Hepatocyte (in vitro differentiated cells): Measurements from ENCODE around the gene SOX13. TPM values are rescaled to one million over a fixed set of nuclear protein-coding genes. Genes with fewer than 3 reads are reported as not detected.

Experiments used
- DNase-seq: peaks from one replicate; pipeline ENCODE4 v3.0.0-alpha.2; 2016; ENCODE audit warnings: low spot score
- H2AFZ ChIP-seq: fragments of 200-600 bp; sonication (generic); 2 replicates; pipeline ENCODE4 v1.6.0; 2016; ENCODE audit warnings: antibody characterized with exemption, mild to moderate bottlenecking
- H3K27ac ChIP-seq: fragments of 200-600 bp; sonication (generic); 2 replicates; pipeline ENCODE4 v1.5.1; 2016; ENCODE audit warnings: mild to moderate bottlenecking
- H3K27me3 ChIP-seq: fragments of 200-600 bp; sonication (generic); 2 replicates; pipeline ENCODE4 v1.6.1; 2016
- H3K36me3 ChIP-seq: fragments of 200-600 bp; sonication (generic); replicated peaks from 2 replicates; pipeline ENCODE4 v1.5.1; 2016; ENCODE audit warnings: low read depth; ENCODE audit not compliant: insufficient read depth
- H3K4me1 ChIP-seq: fragments of 200-600 bp; sonication (generic); 2 replicates; pipeline ENCODE4 v1.5.1; 2016; ENCODE audit warnings: mild to moderate bottlenecking, moderate library complexity; ENCODE audit not compliant: insufficient read depth
- H3K4me2 ChIP-seq: fragments of 200-600 bp; sonication (generic); 2 replicates; pipeline ENCODE4 v1.6.0; 2016
- H3K4me3 ChIP-seq: fragments of 200-600 bp; sonication (generic); 2 replicates; pipeline ENCODE4 v1.5.1; 2016; ENCODE audit warnings: mild to moderate bottlenecking
- H3K79me2 ChIP-seq: fragments of 200-600 bp; sonication (generic); 2 replicates; pipeline ENCODE4 v1.6.0; 2017; ENCODE audit warnings: mild to moderate bottlenecking
- H3K9me2 ChIP-seq: fragments of 200-600 bp; sonication (generic); replicated peaks from 2 replicates; pipeline ENCODE4 v1.6.0; 2017; ENCODE audit warnings: mild to moderate bottlenecking; ENCODE audit not compliant: insufficient read depth
- H3K9me3 ChIP-seq: fragments of 200-600 bp; sonication (generic); 2 replicates; pipeline ENCODE4 v1.5.1; 2016; ENCODE audit warnings: low read depth, mild to moderate bottlenecking
- H4K20me1 ChIP-seq: fragments of 200-600 bp; sonication (generic); 2 replicates; pipeline ENCODE4 v1.6.0; 2016; ENCODE audit warnings: mild to moderate bottlenecking; ENCODE audit not compliant: insufficient read depth, poor library complexity, severe bottlenecking
- CTCF ChIP-seq: fragments of 200-600 bp; sonication (generic); IDR thresholded peaks from 2 replicates; pipeline ENCODE4 v1.5.1; 2016; ENCODE audit warnings: antibody characterized with exemption, mild to moderate bottlenecking; ENCODE audit not compliant: poor library complexity
- EZH2 ChIP-seq: fragments of 200-600 bp; sonication (generic); IDR thresholded peaks from 2 replicates; pipeline ENCODE4 v1.6.1; 2016; ENCODE audit warnings: antibody characterized with exemption, mild to moderate bottlenecking, borderline replicate concordance
- EZH2phosphoT487 ChIP-seq: fragments of 200-600 bp; sonication (generic); IDR thresholded peaks from one replicate; pipeline ENCODE4 v1.6.1; 2018; ENCODE audit warnings: antibody characterized with exemption, mild to moderate bottlenecking, low read depth, moderate library complexity; ENCODE audit not compliant: unreplicated experiment, severe bottlenecking
- WGBS: methylation state at CpG from one replicate; pipeline ENCODE4 v1.1.6; 2016; ENCODE audit warnings: low lambda C conversion rate; ENCODE audit errors: missing lambda C conversion rate; 5-methylcytosine and 5-hydroxymethylcytosine counted together
- polyA plus RNA-seq: library from polyadenylated mRNA; unstranded; fragments of >200 nt; fragmentation: Nextera tagmentation; extraction: Ambion mirVana; gene quantifications from 2 replicates; pipeline ENCODE4 v1.2.1, GENCODE V29; 2016
- total RNA-seq: library from RNA; depleted of rRNA; stranded (reverse); fragments of >200 nt; gene quantifications from 2 replicates; pipeline ENCODE4 v1.2.3, GENCODE V29; 2014

The SOX13 gene
- total and polyA plus RNA-seq, 2 experiments from 2014 or later: 11.9 to 22.3 TPM

- Histone ChIP-seq H3K4me3 (no peak overlapping the region), H3K79me2 (no peaks in the 10 kb centered on the region), H3K4me1 (no peaks in the 10 kb centered on the region), H3K27ac (no peak overlapping the region), H3K27me3 (no peaks in the 10 kb centered on the region), H3K4me2 (no peak overlapping the region), H3K9me2 (no peaks in the 10 kb centered on the region), H2AFZ (no peak overlapping the region), H3K9me3 (no peaks in the 10 kb centered on the region), H4K20me1 (no peaks in the 10 kb centered on the region), H3K36me3 (no peaks in the 10 kb centered on the region)
- DNase-seq: no peak
- WGBS: 59% methylated on average over 1 of the region's 1 CpG
- TF ChIP-seq EZH2: no peak
- TF ChIP-seq EZH2phosphoT487: no peak
- TF ChIP-seq CTCF: no peak
These were observed 39.6 kb upstream of the SOX13 start for GRCh38 chr1:204033306-204033705.

GRCh38 chr1:204036882-204037655 lies 35.8 kb upstream of the SOX13 start:
- H3K4me2 ChIP-seq: no peak overlapping the region
- no peak for TF ChIP-seq CTCF
- DNase-seq: no peak
- no peaks in the 10 kb centered on the region for H3K9me2 ChIP-seq
- H3K9me3 ChIP-seq: no peaks in the 10 kb centered on the region
- WGBS: 71% methylated on average over 14 of the region's 14 CpGs
- no peaks in the 10 kb centered on the region for H3K79me2 ChIP-seq
- H4K20me1 ChIP-seq: no peaks in the 10 kb centered on the region
- no peak overlapping the region for H3K4me3 ChIP-seq
- H3K4me1 ChIP-seq: no peaks in the 10 kb centered on the region
- no peak overlapping the region for H2AFZ ChIP-seq
- no peaks in the 10 kb centered on the region for H3K36me3 ChIP-seq
- no peaks in the 10 kb centered on the region for H3K27me3 ChIP-seq
- no peak overlapping the region for H3K27ac ChIP-seq

- Histone ChIP-seq H3K27me3 (no peaks in the 10 kb centered on the region), H3K9me3 (no peaks in the 10 kb centered on the region), H3K27ac (no peak overlapping the region), H2AFZ (no peak overlapping the region), H3K4me2 (no peak overlapping the region), H3K4me3 (no peak overlapping the region), H3K9me2 (no peaks in the 10 kb centered on the region), H3K36me3 (no peaks in the 10 kb centered on the region), H4K20me1 (no peaks in the 10 kb centered on the region), H3K4me1 (no peaks in the 10 kb centered on the region), H3K79me2 (no peaks in the 10 kb centered on the region)
- no peak for TF ChIP-seq EZH2
- DNase-seq: no peak
- 56% methylated on average over 10 of the region's 10 CpGs for WGBS
These were observed 31.6 kb upstream of the SOX13 start for GRCh38 chr1:204041232-204041767.

- Histone ChIP-seq H3K27ac (no peak overlapping the region), H4K20me1 (no peaks in the 10 kb centered on the region), H2AFZ (no peak overlapping the region), H3K9me2 (no peaks in the 10 kb centered on the region), H3K4me3 (no peak overlapping the region), H3K27me3 (no peaks in the 10 kb centered on the region), H3K4me1 (no peaks in the 10 kb centered on the region), H3K9me3 (no peaks in the 10 kb centered on the region), H3K4me2 (no peak overlapping the region), H3K79me2 (no peaks in the 10 kb centered on the region), H3K36me3 (no peaks in the 10 kb centered on the region)
- no peak for TF ChIP-seq EZH2
- TF ChIP-seq CTCF: no peak
- TF ChIP-seq EZH2phosphoT487: no peak
- DNase-seq: no peak
- 84% methylated on average over 10 of the region's 10 CpGs for WGBS
These were observed 31.0 kb upstream of the SOX13 start for GRCh38 chr1:204041803-204042505.
